SK-N-MC (cell line): ENCODE measurements around the gene DAB1.

Experiments used
- EZH2 ChIP-seq: fragments of 200-600 bp; sonication (generic); IDR thresholded peaks from one replicate; pipeline ENCODE4 v1.6.1; 2017; ENCODE audit warnings: antibody characterized with exemption
- POLR2AphosphoS5 ChIP-seq: IDR thresholded peaks from 2 replicates; pipeline ENCODE4 v1.6.1; 2012; ENCODE audit warnings: mild to moderate bottlenecking, low read depth, low read length, borderline replicate concordance

DNA sequence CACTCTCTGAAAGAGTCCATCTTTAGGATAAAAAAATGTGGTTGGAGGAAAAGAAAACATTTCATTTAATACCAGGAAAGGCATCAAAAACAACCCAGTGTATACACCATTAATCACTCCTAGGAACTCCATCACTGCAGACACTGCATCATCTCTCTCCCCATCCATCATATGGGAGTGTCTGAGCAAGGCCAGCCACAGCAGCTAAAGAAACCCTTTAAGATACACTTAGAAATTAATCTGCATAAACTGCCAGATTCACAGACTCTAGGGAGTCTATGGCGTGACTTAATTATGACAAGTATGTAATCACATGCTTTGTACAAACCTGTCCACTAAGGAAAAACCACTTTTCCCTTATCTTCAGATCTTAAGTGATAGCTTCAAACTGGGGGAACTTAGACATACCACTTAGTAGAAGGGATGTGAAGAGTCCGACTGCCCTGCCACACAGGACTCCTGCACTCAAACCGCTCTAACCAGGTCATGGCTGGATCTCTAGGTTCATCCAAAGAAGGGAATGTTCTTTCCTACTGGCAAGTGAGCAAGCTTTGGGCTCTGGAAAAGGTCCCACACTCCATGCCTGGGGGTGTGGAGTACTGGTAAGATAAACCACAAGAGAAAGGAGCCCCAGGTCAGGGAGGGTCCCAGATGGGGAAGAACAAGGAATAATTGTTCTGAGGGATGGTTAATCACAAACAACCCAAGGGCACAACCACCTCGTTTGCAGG, 397.1 kb downstream of the DAB1 start:
- TF ChIP-seq EZH2 (no peak), POLR2AphosphoS5 (no peak)
